CD4-positive, alpha-beta T cell treated with Interleukin-1 beta for 1 hour (primary cell): Measurements from ENCODE around the gene COPS7B.
A peak's percentile ranks its signal among the peaks of the same experiment; 100 is the strongest.
"Not testable (repeated sequence)": the region's sequence is repeated elsewhere in the genome, so short reads cannot be mapped to it uniquely, and the experiment has no call there.

ENCODE experiments used
- DNase-seq, 2 donors: peaks; one replicate each; pipeline ENCODE4 v3.0.0-alpha.2; 2020 to 2022

The COPS7B gene

DNA sequence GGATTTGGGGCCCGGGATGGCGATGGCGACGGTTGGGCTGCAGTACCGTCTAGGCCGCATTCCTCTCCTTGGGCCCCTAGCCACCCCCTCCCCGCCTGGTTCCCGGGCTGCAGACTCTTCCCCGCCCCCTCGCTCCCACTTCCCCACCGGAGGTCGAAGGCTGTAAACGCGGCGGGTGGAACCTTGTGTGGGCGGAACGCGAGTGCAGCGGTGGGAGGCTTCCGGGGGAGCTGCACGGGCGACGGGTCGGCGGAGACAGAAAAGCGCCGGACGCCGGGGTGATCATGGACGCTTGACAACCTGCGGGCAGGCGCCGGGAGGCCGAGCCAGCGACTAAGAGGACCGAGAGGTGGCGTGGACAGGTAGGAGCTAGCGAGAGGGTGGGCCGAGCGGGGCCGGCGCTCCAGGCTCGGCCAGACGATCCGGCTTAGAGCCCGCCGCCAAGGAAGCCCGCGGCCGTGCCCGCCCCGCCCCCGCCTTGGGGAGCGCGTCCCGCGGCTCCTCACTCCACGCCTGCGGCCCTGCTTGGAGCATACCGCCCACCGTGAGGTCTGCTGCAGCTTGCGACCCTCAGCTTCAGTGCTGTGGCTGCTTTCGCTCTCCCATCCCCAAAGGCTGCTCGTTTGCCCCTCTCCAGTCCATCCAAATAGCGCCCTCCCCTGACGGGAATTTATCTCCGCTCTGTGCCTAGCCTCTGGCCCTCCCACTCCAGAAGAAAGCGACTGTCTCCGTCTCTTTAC lies at the start of gene COPS7B:
Gene COPS7B, plus strand, starts transcription at position 269 of the 740 bp plus-strand sequence. CDS start 2,126 bp downstream, outside the sequence.
- DNase-seq = peak; percentile 73 to 83

DNA sequence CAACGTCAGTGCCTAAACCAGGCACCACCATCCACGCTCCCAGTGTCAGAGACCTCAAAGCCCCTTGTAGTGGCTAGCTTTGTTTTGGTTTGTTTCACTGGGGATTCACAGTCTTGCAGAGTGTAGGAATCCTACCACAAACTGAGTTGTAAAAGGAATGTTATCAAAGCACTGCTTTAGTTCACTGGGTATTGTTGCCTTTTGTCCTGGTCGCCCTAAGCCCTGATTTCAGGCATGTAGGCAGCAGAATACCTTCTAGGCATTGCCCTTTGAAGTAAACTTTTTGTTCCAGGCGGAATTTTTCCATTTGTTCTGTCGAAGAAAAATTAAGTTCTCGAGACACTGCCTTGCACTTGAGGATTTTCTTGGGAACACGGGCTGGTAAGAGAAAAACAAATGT lies 48.5 kb upstream of the COPS7B start:
- no peak for DNase-seq

DNA sequence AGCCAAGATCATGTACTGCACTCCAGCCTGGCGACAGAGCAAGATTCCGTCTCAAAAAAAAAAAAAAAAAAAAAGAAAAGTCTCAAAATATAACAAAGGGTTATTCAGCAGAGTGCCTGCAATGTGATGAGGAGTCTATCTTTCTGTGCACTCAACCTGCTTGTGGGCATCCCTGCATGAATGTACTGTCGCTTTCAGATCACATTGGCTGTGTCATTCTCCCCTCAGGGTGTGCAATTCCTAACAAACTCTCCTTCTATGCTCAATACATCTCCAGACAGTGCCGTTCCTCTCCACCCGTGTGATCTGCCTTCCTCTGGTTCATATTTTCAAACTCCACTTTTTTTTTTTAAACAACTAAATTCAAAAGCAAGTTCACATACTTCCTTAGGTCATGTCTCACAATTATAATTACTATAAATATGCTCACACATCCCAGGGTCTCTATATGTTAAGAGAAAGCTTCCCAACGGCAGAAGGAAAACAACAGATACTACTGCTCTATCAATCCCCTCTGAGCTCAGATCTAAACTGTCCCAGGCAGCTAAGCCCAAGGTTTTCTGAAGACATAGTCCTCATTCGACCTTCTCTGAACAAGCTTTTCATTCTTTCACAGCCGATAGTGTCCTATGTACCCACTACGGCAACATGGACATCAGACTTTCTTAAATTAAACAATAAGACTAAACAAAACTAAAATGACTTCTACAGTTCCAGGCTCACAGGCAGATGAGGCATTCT lies 42.7 kb upstream of the COPS7B start:
- no peak for DNase-seq

DNA sequence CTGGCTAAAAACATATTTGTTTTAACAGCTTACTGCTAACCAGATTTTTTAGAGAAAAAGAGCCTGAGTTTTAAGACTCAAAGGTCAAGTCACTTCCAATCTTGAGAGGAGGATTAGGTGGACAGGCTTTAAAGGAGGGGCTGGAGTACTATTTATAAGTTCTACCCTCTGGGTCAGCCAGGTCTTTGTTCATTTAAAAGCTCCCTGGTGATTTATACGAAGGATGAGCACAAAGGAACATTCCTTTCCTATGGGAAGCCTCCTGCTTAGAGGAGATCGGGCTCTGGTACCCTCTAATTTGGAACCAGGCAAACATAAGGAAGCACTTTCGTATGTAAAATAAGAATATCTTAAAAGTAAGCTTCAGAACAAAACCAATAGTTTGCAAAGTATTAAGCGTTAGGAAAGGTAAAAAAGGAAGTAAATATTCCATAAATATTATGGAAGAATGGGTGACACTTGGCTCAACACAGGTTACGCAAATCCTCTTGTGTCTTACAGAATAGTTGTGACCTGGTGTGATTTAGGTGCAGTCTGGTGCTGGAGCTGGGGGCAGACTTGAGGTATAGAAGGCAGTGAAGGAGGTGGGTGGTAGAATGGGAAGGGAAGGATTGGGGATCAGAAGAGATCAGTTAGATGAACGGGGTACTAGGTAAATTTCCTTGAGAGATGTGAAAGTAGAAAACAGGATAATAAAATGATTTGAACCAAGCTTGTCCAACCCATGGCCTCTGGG lies 40.8 kb upstream of the COPS7B start:
- DNase-seq = no peak

DNA sequence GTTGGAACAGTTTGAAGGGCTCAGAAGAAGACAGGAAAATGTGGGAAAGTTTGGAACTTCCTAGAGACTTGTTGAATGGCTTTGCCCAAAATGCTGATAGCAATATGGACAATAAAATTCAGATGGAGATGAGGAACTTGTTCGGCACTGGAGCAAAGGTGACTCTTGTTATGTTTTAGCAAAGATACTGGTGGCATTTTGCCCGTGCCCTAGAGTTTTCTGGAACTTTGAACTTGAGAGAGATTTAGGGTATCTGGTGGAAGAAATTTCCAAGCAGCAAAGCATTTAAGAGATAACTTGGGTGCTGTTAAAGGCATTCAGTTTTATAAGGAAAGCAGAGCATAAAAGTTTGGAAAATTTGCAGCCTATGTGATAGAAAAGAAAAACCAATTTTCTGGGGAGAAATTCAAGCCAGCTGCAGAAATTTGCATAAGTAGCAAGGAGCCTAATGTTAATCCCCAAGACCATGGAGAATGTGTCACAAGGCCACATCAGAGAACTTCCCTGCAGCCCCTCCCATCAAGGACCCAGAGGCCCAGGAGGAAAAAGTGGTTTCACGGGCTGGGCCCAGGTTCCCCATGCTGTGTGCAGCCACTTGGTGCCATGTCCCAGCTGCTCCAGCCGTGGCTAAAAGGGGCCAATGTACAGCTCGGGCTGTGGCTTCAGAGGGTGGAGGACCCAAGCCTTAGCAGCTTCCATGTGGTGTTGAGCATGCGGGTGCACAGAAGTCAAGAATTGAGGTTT lies 37.9 kb upstream of the COPS7B start:
- DNase-seq = not testable (repeated sequence)

DNA sequence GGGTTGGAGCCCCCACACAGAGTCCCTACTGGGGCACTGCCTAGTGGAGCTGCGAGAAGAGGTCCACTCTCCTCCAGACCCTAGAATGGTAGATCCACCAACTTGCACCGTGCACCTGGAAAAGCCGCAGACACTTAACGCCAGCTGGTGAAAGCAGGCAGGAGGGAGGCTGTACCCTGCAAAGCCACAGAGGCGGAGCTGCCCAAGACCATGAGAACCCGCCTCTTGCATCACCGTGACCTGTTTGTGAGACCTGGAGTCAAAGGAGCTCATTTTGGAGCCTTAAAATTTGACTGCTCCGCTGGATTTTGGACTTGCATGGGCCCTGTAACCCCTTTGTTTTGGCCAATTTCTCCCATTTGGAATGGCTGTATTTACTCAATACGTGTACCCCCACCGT lies 37.2 kb upstream of the COPS7B start:
- not testable (repeated sequence) for DNase-seq

DNA sequence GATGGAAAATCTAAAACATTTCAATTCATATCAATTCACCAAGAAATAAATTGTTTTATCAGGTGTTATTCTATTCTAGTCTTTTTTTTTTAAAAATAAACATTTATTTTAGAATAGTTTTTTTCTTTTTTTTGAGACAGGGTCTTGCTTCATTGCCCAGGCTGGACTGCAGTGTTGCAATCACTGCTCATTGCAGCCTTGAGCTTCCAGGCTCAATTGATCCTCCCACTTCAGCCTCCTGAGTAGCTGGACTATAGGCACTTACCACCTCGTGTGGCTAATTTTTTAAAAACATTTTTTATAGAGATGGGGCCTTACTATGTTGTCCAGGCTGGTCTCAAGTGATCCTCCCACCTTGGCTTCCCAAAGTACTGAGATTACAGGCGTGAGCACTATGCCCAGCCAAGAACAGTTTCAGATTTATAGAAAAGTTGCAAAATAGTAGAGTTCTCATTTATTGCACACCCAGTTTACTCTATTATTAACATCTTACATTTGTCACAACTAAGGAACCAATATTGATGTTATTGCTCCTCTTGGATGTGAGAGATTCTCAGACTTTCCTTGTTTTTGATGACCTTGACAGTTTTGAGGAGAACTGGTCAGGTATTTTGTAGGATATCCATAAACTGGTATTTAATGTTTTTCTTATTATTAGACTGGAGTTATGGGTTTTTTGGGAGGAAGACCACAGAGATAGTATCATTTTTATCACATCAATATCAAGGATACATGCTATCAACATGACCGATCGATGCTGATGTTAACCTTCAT lies 35.0 kb upstream of the COPS7B start:
- DNase-seq = no peak

DNA sequence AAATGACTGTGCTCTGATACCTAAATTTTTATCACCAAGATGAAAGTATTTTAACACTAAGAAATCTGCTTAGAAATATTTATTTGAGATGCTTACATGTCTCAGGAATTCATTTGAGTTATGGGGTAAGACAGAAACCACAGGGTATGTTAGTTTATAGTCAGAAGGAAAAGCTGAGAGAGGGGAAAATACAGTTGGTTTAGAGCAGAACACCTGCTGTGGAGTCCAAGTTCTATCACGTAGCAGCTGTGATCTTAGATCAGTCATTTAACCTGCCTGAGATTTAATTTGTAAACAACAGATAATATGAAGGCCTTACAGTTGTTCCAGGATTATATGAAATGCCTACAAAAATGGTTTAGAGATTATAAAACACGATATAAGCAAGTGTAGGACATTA lies 34.2 kb upstream of the COPS7B start:
- DNase-seq = no peak

DNA sequence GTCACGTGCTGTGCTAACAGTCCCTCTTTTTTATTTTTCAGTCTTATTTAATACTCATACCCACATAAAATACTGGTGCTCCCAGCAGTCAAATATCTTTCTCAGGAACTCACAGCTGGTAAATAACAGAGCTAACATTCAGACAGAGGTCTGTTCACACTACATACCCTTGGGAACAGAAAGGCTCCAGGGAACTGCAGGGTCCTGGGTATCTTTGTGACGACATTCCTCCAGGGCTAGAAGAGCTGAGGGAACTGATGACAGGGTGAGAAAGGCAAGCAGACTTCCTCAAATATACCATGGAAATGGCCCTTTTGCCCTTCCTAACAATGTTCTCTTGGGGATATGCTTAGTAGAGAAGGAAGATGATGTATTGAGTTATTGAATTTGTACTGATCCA lies 24.5 kb upstream of the COPS7B start:
- DNase-seq = no peak

DNA sequence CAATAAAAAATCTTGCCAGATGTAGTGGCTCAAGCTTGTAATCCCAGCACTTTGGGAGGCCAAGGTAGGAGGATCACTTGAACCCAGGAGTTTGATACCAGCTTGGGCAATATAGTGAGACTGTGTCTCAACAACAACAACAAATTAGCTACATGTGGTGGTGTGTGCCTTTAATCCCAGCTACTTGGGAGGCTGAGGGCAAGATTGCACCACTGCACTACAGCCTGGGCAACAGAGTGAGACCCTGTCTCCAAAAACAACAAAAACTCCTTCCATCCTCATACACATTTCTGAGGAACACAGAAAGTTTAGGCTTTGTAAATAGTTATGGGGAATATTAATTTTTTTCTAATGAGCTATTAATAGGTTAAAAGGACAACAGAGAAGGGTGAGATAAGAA lies 22.1 kb upstream of the COPS7B start:
- DNase-seq = no peak

DNA sequence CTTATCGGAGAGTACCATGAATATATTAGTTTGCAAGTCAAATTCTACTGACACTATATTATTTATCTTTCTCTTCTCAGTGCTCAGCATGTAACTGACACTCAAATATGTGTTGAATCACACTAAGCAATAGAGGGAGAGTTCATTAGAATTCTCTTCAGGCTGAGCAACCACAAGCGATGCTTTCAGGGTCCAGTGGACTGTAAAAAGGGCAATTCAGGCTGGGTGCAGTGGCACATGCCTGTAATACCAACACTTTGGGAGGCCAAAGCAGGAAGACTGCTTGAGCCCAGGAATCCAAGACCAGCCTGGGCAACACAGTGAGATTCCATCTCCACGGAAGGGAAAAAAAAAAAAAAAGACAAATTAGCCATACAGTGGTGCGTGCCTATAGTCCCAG lies 21.5 kb upstream of the COPS7B start:
- DNase-seq = no peak

DNA sequence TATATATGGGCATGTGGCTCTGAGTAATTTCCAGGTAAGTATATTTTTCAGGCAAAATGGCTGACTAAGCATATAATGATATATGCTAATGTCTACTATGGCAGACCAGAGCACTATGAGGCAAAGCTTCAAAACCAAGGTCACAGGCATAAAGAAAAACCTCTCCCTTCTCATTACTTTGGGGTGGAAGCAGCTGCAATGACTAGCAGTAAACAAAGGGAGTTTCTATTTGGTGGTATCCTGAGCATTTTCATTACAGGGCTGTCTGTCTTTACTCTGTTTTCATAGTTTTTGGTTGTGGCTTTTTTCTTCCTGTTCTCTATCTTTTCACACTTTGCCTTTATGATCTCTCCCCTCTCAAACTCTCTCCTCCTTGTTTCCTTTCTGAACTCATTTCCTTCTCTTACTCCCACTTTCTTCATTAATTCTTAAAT lies 20.7 kb upstream of the COPS7B start:
- no peak for DNase-seq

DNA sequence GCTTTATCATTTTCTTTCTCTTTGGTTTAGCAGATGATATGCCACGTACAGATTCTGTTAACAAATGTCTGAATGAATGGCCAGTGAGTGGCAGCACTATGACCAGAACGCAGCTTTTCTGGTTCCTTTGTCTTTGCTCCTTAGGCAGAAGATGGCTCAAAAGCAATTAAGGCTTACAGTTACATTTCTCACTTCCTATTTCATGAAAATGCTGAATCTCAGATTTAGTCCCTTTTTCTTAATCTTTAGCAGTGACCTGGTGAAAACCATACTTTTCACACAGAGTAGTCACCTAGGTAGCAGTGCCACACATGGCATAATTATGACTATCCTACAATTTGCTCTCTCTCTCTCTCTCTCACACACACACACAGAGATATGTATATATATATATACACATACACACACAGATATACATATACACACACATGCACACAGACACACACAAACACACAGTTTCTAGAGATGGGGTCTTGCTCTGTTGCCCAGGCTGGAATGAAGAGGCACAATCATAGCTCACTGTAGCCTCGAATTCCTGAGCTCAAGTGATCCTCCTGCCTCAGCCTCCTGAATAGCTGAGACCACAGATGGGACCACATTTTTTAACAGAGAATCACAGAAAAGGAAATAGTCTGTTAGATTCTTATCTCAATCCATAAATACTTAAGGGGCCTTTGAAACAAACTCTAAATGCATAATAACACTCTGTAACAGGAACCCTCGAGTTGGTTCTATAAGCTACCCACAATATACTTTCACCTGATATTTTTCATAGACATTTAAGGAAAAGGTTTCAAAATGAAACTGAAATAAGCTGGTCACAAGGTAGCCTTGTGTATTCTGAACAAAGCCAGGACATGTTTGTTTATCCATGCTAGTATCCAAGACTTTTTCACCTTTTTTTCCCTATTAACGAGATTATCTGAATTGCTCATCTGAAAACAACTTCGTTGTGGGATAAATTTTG lies 16.8 kb upstream of the COPS7B start:
- DNase-seq = no peak

DNA sequence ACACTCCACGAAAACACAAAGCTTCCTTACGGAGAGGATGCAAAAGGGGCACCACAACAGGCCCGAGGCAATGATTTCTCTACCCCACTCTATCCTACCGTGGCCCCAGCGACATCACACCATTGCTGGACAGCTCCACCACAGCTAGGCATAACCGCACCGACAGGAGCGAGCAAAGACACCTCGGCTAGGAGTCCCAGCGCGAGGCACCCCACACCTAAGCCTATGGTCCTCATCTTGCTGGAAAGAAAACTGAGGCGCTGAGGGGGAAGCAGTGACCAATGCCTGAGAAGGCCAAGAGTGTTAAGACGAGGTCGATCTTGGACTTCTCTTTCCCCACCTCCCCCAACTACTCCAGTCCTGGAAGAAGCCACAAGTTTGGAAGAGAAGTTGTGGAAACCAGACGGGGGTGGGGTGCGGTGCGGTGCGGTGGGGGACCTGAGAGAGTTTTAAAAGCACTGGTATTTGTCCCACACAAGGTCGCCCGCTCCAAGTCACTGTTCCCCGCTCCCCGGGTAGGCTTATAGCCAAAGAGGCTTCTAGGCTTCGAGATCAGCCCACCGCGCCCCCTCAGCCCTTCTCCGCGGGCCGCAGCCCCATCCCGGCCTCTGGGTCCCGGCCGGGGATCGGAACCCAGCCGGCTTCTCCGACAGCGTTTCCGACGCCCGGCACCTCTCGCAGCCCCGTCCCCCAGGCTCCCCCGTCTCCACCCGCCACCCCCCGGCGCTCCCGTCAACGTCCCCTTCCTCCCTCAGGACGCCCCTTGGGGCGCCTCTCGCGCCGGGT lies 5.9 kb upstream of the COPS7B start:
- DNase-seq = no peak

DNA sequence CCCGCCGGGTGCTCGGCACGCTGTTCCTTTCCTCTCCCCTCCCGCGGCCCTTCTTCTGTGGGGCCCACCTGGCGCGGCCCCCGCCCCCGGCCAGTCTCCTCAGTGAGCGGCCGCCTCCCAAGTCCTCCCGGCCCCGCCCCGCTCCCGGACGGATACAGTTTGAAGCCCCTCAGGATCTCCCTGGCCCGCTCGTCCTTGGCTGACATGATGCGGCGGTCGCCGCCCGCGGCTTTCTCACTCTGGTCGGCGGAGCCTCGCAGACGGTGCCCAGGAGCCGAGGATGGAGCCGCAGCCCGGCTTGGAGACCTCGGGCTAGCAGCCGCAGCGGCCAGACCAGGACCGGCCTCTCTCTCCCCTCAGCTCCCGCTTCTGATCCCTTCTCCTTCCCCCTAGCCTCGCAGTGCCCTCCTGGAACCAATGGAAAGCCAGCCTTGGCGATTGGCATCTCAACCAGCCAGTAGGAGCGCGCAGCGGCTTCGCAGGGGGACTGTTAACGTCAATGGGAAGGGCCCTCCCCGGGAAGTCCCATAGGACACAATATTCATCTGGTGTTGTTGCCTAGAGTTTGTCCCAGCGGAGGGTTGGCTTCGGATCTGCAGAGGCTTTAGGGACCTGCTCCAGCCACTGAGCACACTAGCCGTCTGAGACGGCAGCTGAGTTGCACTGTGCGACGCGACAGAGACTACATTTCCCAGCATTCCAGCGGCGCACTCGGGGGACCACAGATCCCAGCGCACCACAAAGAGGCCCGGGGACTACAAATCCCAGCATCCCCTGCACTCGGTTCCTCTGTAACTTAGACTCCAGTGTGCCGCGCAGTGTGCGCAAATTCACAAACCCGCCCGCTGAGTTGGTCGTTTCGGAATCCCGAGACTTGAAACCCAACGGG lies 5.1 kb upstream of the COPS7B start, which contains the start of gene PDE6D:
Gene PDE6D, minus strand, starts transcription at position 374 of the 889 bp plus-strand sequence. Its CDS starts 168 bp downstream, at position 206.
- DNase-seq = peak; percentile 93 to 97

DNA sequence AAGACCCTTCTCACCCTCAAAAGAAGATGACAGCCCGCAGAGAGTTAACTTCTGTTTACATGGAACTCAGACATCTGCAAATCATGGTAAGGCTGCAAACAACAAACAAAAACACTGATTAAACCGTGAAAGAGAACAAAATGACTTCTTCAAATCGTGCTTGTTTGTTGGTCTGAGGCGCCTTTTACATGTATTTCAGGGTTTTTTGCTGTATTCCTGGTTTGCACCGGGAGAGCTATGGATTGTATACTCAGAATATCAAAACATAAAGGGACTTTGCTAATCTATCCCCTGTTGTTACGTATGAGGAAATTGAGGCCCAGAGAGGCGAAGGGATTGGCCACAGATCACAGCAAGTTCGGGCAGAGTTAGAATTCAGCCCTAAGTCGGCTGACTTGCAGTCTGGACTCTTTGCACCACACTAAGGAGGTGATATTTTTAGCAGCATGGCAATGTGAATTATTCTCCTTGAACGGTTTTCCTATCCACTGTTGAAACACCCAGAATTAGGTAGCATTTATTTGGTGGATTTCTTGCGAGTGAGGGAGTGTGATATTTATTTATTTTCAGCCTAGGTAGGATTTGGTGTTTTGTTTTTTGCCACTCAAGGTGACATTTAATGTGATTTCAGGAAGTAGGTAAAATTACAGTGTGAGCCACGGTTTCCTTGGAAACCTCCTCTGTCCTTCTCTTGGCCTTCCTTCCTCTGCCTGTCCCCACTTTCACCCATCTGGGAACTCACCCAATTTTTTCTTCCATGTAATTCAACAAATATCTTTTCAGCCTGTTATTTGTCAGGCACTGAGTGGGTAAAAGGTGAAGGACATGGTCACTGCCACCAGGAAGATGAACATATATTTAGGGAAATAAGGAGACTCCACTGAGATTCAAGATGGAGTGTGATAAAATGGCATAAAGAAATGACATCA lies 4.2 kb upstream of the COPS7B start:
- DNase-seq = peak; percentile 31 to 46

DNA sequence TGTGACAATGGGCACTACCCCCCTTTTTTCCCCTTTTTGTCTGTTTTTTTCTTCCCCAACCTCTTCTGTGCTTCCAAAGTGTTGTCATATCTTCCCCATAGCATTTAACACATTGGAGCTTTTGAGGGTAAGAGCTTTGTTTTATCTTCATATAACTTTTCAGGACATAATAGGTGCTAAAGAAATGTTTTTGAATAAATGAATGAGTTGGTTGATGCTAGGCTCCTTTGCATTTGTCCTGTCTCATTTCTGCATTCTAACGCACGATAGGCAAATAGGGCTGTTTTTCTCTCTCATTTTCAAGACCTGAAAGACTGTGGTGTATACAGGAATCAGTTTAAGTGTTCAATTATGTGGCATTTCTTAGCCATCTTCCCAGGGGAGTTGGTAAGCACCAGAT lies 832 bp upstream of the COPS7B start:
- no peak for DNase-seq

DNA sequence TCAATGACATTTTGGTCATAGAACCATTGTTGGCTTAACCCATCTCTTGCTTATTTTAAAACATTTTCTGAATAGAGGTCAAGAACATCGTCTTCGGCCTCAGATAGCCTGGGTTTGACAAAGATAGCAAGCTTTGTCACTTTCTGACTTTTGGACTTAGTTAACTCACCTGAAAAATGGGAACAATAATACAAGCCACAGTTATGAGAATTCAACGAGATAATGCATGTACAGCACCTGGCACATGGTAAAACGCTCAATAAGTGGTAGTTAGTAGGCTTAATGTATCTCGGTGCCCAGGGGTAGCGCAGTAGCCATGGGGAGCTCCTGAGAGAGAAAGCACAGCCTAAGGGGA lies 446 bp upstream of the COPS7B start:
- DNase-seq = no peak
